ENCODE results near the gene DBH. TPM values are rescaled to one million over a fixed set of nuclear protein-coding genes. Genes with fewer than 3 reads are reported as not detected.

The DBH gene
- total RNA-seq, 1 experiment from 2014 or later, result not detected

GRCh38 chr9:133653638-133654037 is 17.5 kb downstream of the DBH start:
- Histone ChIP-seq H3K27me3 (ENCODE audit: insufficient read depth, low read length) (peaks cover 6% of the 10 kb centered on the region; the same call in 1 of the 2 replicates), H3K9ac (ENCODE audit: low read length) (no peak overlapping the region), H3K4me1 (ENCODE audit: control insufficient read depth in 1 of 2, insufficient read depth in 2 of 2, low read length in 2 of 2) (peaks cover 10 to 12% of the 10 kb centered on the region in 2 experiments; a peak in 3 of 4 replicates), H3K9me3 (ENCODE audit: control insufficient read depth in 1 of 2, insufficient read depth in 1 of 2, low read depth in 1 of 2, low read length in 2 of 2) (no peaks in the 10 kb centered on the region), H2AFZ (ENCODE audit: low read depth, low read length, poor library complexity, severe bottlenecking) (no peak overlapping the region), H4K20me1 (ENCODE audit: insufficient read depth) (no peaks in the 10 kb centered on the region), H3K4me3 (replicated peaks in 1 of 2; ENCODE audit: low read depth in 1 of 2, low read length in 2 of 2) (no peak overlapping the region), H3K4me2 (ENCODE audit: low read length) (no peak overlapping the region), H3K79me2 (ENCODE audit: insufficient read depth, low read length) (no peaks in the 10 kb centered on the region), H3K36me3 (ENCODE audit: control insufficient read depth in 1 of 2, insufficient read depth in 2 of 2, low read length in 2 of 2) (no peaks in the 10 kb centered on the region), H3K27ac (ENCODE audit: low read depth, low read length) (no peak overlapping the region), H3K9me2 (ENCODE audit: insufficient read depth) (no peaks in the 10 kb centered on the region)
- TF ChIP-seq, protein P1, sequence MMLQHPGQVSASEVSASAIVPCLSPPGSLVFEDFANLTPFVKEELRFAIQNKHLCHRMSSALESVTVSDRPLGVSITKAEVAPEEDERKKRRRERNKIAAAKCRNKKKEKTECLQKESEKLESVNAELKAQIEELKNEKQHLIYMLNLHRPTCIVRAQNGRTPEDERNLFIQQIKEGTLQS (IDR thresholded peaks at IDR 0.05), result no peak
- TF ChIP-seq TCF7L2 (IDR thresholded peaks at IDR 0.05; ENCODE audit: borderline replicate concordance, extremely low read depth, insufficient read depth, insufficient read length) (no peak), RAD21 (IDR thresholded peaks at IDR 0.05; ENCODE audit: low read depth) (no peak), YY1 (IDR thresholded peaks at IDR 0.05; ENCODE audit: extremely low read depth, insufficient replicate concordance, low read depth, low read length) (no peak), ELF1 (IDR thresholded peaks at IDR 0.05; ENCODE audit: borderline replicate concordance, low read depth) (no peak), SRF (IDR thresholded peaks at IDR 0.05; ENCODE audit: low read depth) (no peak), SP1 (IDR thresholded peaks at IDR 0.05; ENCODE audit: low read depth) (no peak), MAX (IDR thresholded peaks at IDR 0.05) (no peak)
- DNase-seq (ENCODE audit: low read depth, low spot score), result no peak
- ATAC-seq, result no peak
- BruUV-seq (replicated peaks), result no TSS peak
- ChIA-PET RAD21 (ENCODE audit: low non-redundant PET in 1 of 2, low total read pairs in 2 of 2, uncharacterized antibody in 2 of 2, unreplicated experiment in 2 of 2) (no interaction called here), CTCF (no interaction called here), POLR2A (no interaction called here)
- intact Hi-C loops (cut with micrococcal nuclease), result no loop called here

DNA sequence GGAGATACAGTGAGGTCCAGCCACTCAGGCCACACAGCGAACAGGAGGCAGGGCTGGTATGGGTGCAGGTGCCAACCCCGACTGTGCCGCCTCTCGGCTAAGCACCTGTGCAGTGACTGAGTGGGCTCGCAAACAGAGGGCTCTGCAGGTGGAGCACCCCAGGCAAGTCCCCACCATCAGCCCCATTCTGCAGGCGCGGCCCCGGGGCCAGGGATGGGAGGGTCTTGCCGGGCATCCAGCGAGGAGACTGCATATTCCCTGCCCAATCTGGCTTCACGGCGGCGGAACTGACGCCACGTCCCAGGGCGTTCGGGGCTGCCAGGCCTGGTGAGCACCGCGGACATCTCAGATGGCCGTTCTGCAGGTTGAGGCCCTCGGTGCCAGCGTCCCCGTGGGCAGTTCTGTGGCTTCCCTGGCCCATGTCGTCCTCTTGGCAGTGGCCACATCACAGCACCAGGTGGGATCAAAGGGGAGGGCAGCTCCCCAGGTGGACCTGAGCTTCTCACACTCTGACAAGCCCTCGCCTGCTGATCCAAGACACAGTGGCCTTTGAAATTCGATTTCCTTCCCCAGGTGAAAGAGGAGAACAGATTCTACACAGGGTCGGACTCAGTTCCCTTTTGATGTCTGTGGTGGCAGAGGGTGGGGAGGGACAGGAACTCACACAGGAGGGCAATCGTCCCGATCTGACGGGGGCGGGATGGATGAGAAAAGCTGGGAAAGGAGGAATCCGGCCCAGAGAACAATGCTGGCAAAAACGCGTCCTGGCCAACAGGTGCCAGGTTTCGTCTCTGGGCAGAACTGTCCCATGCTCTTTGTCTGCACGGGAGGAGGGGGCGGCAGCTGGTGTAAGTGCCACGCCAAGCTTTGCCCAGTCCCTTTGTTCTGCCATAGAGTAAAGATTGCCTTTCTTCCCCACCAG is 18.8 kb downstream of the DBH start:
- no TSS peak for BruUV-seq (replicated peaks)
- Histone ChIP-seq H3K27ac (ENCODE audit: low read depth, low read length) (no peak overlapping the region), H3K9me2 (ENCODE audit: insufficient read depth) (no peaks in the 10 kb centered on the region), H3K4me1 (ENCODE audit: control insufficient read depth in 1 of 2, insufficient read depth in 2 of 2, low read length in 2 of 2) (peaks cover 17 to 20% of the 10 kb centered on the region in 2 experiments), H4K20me1 (ENCODE audit: insufficient read depth) (no peaks in the 10 kb centered on the region), H3K9me3 (ENCODE audit: control insufficient read depth in 1 of 2, insufficient read depth in 1 of 2, low read depth in 1 of 2, low read length in 2 of 2) (no peaks in the 10 kb centered on the region), H3K79me2 (ENCODE audit: insufficient read depth, low read length) (no peaks in the 10 kb centered on the region), H3K4me2 (ENCODE audit: low read length) (no peak overlapping the region), H2AFZ (ENCODE audit: low read depth, low read length, poor library complexity, severe bottlenecking) (no peak overlapping the region), H3K36me3 (ENCODE audit: control insufficient read depth in 1 of 2, insufficient read depth in 2 of 2, low read length in 2 of 2) (no peaks in the 10 kb centered on the region), H3K27me3 (ENCODE audit: insufficient read depth, low read length) (no peaks in the 10 kb centered on the region; the same call in 1 of the 2 replicates), H3K4me3 (replicated peaks in 1 of 2; ENCODE audit: low read depth in 1 of 2, low read length in 2 of 2) (no peak overlapping the region), H3K9ac (ENCODE audit: low read length) (no peak overlapping the region)
- DNase-seq (ENCODE audit: low read depth, low spot score) (no peak), ATAC-seq (no peak)
- intact Hi-C loops (cut with micrococcal nuclease), result no loop called here
- ChIA-PET POLR2A (no interaction called here), CTCF (no interaction called here), RAD21 (ENCODE audit: low non-redundant PET in 1 of 2, low total read pairs in 2 of 2, uncharacterized antibody in 2 of 2, unreplicated experiment in 2 of 2) (no interaction called here)
- TF ChIP-seq SIN3A (IDR thresholded peaks at IDR 0.05; ENCODE audit: low read depth), result no peak
- TF ChIP-seq, protein P1 (IDR thresholded peaks at IDR 0.05), result no peak
